NCI-H226 (cell line): ENCODE measurements around the gene RNF175.

ENCODE experiments used
- DNase-seq: peaks from one replicate; pipeline ENCODE4 v3.0.0-alpha.2; 2015

Gene RNF175

DNA sequence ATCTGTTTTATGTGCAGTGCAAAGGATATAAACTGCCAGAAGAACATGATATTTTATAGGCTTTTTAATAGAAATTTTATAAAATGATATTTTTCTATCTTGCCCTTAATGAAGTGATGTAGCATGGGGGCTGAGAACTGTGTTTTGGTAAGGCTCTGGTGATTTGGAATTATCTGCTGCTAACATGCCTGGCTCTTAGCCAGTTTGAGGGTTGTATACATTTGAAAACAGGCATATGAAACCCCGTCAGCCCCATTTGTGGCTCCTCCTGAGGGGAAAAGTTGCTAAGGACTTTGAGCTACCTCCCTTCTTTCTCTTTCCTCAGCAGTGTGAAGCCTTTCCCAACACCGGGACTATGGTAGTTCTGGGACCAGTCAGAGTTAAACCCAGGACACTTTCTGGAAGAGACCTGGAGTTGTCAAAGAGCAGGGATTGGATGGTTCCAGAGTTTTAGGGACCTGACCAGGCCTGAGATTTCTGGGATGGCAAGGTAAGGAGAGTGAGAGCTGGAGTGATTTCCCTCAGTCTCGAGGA is 24.4 kb upstream of the RNF175 start:
- DNase-seq: no peak

GRCh38 chr4:153782581-153782980 is 22.8 kb upstream of the RNF175 start:
- DNase-seq: no peak

DNA sequence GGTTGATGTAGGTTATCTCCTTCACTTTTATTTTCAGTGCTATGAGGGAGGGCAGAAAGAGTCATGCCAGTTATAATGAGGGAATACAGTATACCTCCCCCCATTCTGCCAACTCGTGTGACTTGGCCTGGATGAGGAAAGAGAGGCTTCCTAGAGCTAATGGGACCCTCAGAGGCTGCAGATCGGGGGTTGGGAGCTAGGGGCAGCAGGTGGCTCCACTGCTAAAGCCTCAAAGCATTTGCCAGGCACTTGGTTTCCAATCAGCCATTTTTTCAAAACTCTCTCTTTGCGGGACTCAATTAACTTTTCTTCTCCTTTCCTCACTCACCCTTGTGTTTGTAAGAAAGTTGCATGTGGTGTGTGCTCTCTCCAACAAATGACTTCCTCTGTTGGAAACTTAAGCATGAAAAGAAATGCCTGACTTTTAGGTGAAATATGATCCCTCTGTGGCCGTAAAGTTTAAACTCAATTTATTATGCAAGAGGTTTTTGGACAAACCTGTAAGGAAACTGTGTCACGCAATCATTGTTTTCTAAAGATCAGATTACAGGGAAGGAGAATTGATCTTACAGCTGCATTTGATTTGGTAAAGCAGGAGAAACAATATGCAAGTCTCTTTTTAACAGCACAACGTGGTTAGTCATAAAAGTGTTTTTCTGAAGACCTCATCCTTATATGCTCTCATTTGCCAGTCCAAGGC is 22.0 kb upstream of the RNF175 start:
- no peak for DNase-seq

- DNase-seq: no peak
Observed at GRCh38 chr4:153781280-153781679, 21.5 kb upstream of the RNF175 start.

DNA sequence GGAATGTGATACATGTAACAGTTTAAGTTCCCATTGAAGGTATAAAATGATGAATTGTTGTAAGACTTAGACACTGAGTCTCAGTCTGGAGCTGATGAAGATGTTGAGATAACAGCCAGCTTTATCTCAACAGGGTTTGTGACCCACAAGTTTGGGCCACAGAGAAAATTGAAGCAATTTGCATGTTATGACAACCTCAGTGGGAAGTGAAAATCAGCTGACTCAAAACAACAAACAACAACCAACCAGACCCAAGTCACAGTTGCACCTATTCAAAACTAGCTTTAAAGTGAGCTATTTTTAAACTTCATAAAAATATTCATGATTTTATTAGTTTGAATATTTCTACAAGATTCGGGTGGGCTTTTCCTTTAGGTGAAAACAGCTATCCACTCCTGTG is 21.1 kb upstream of the RNF175 start:
- no peak for DNase-seq

GRCh38 chr4:153780221-153780620 is 20.4 kb upstream of the RNF175 start:
- no peak for DNase-seq

- DNase-seq: no peak
Observed at GRCh38 chr4:153778383-153778782, 18.6 kb upstream of the RNF175 start.

GRCh38 chr4:153777421-153777820 is 17.6 kb upstream of the RNF175 start:
- DNase-seq: no peak

DNA sequence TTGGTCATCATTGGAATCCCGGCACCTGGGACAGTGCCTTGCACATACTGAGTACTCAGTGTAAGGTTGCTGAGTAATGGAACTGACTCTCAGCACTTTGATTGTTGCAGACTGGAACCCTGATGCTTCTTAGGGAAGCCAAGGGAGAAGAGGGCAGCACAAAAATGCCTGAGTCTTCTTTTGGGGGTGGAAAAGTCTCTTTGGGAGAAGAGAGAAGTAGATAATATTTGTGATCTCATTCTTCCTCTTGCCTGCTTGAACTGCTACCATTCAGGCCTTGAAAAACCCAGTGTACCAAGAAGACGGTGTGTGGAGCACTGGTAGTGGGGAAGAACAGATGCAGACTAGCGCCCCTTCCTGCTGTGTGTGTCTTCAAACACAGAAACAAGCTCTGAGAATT is 16.8 kb upstream of the RNF175 start:
- no peak for DNase-seq

DNA sequence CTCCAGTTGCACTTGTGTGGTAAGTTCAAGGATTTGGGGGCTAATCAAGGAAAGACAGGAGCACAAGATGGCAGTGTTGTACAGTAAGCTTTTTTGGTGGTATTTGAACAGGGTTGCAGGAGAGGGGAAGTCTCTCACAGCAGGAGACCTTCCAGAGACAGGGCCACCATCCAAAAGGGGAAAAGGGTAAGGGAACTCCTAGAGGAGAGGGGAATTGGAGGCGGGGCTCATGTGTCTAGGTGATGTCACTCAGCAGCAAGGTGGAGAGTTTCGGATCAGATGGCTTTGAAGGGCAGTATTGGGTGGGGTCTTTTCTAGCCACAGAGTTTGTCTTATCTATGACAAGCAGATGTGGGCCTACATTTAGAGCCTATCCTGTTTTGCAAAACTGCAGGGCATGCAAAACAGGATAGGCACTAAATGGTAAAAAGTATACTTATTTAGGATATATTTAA is 13.4 kb upstream of the RNF175 start:
- DNase-seq: no peak

DNA sequence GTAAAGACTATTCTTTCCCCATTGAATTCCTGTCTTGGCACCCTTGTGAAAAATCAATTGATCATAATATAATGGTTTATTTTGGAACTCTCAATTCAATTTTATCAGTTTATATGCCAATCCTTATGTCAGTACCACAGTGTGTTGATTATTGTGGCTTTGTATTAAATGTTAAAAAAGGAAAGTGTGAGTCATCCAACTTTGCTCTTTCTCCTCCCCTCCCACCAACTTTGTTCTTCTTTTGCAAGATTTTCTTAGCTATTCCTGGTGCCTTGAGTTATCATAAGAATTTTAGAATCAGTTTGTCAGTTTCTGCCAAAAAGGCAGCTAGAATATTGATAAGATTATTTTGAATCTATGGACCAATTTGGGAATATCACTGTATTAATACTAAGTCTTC is 11.2 kb upstream of the RNF175 start:
- no peak for DNase-seq

GRCh38 chr4:153766758-153767157 is 6.9 kb upstream of the RNF175 start:
- no peak for DNase-seq

- no peak for DNase-seq
Observed at GRCh38 chr4:153765894-153766293, 6.1 kb upstream of the RNF175 start.

DNA sequence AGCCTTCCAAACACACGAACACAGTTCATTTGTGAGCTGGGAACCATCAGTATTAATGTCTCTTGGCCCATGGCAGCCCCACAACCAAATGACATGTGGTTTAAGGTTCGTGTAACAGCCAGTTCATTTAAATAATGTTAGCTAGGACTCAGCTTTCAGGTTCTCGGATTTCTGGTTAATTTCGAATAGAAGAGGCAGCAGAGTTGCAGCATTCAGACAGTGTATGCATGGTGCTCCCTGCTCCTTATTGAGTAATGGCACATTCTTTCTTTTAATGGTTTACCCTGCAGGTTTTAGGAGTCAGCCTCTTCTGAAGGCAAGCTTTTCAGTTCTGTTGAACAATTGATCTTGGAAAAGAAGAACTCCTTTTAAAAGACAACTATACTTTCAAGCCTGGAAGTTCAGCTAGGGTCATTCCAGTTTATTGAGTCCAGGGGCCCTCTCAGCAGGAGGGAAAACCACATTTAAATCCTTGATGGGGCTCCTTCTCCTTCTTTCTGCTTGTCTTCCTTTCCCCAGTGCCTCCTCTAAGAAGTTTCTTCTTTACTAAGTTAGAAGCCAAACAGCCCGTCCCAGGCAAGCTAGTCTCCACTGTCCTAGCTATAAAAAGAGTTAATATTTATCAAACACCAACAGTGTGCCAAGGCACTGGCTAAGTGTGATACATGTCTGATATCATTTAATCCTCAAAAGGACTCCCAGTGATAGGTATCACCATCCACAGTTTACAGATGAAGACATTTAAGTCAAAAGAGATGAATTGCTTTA is 5.0 kb upstream of the RNF175 start:
- no peak for DNase-seq

GRCh38 chr4:153763404-153763803 is 3.6 kb upstream of the RNF175 start:
- no peak for DNase-seq

- DNase-seq: no peak
Observed at GRCh38 chr4:153758688-153759406, 977 bp downstream of the RNF175 start.

DNA sequence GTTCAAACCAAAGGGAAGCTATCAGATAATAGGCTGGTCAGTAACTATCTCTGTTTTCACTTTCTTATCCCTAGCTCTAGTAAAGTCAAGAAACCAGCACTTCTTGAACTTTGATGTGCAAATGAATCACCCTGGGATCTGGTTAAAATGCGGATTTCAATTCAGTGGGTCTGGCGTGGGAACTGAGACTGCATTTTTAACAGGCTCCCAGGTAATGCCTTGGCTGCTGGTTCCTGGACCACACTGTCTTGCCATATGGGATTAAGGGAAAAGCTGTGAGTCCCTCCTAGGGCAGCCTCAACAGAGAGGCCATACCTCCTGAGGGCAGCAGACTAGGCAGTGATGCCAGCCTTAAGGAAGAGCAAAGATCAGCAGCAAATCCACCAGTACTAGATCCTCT is 1.7 kb downstream of the RNF175 start:
- DNase-seq: no peak

DNA sequence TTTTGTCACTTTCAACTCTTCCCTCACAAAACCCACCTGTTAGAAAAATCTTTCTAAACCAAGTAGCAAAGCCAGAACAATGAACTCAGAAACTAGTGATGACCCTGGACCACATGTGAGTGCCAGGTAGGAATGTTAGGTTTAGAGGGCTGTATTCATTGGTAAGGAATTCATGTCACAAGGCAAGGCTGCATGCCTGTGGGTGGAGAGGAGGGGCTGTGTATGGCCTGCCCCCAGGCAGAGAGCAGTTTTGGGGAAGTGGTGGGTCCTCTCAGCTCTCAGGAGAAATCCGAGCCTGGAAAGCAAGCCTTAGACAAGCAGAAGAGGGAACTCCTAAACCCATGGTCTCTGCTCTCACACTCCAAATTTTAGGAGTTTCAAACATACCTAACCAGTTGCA is 2.4 kb downstream of the RNF175 start:
- no peak for DNase-seq

GRCh38 chr4:153755186-153755585 is 4.6 kb downstream of the RNF175 start:
- DNase-seq: no peak

DNA sequence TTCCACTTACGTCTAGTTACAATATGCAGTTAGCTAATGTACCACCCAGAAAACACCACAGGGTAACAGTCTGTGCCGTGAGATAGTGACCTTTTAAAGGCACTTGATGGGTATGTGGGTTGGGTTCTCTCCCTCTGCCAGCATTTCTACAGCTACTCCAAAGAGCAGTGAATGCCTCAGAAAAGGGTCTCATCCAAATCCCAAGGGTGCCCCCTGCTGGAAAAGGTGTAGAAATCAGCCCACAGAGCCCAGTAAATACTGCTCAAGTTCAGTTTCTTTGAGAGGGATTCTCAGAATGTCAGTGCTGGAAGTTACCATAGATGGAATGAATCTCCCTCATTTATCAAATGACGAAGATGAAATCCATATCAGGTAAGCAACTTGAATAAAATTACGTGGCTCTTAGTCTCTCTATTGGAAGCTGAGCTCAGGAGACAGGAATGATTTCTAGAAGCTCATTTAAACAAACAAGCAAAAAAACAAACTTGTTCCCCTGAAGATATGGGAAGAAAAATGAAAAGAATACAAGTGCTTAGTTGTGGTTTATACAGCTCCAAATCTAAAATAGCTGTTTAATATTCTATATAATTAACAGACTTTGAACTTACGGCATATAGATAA is 9.5 kb downstream of the RNF175 start:
- peak; percentile 61 for DNase-seq

DNA sequence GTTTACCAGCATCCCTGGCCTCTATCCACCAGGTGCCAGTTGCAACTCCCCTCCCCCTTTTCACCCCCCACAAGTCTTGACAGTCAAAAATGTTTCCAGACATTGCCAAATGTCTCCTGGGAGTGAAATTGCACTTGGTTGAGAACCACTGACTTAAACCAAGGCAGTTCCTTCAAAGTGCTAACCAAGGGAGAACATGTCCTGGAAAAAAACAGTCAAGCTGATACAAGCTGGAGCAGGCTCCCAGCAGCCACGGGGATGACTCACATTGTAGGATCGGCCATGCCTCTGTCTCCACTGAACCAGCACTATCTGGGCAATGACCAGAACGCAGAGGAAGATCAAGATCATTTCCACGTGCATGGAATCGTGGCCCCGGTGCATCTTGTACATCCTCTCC is 11.4 kb downstream of the RNF175 start:
- DNase-seq: peak; percentile 79

- no peak for DNase-seq
Observed at GRCh38 chr4:153747406-153747955, 12.3 kb downstream of the RNF175 start.

- no peak for DNase-seq
Observed at GRCh38 chr4:153745651-153746050, 14.2 kb downstream of the RNF175 start.
